IMR-90 (cell line): ENCODE results near the gene SERPING1. TPM values are rescaled to one million over a fixed set of nuclear protein-coding genes. Genes with fewer than 3 reads are reported as not detected.

Experiments used
- ATAC-seq: fragments of 200-7000 bp; cut with Tn5 transposase; 2 replicates; pipeline ENCODE4 v1.9.1; 2020; ENCODE audit warnings: low read depth, mild to moderate bottlenecking, moderate library complexity
- BruUV-seq: library from RNA; stranded (reverse); fragments of 400-500 nt; replicated peaks from 2 replicates; lab custom pipeline; 2021; lab: Mats Ljungman, UMichigan
- CTCF ChIA-PET: fragments of 300-600 bp; formaldehyde crosslinking; extraction: SDS; loops from one replicate; lab custom pipeline; 2021; ENCODE audit warnings: antibody characterized with exemption; lab: Yijun Ruan, JAX
- POLR2A ChIA-PET: fragments of 300-600 bp; sonication (Branson Sonifier 250); formaldehyde crosslinking; loops from one replicate; lab custom pipeline; 2022; ENCODE audit warnings: antibody characterized with exemption; ENCODE audit not compliant: unreplicated experiment; lab: Charles Lee
- DNase-seq: peaks from one replicate; pipeline ENCODE4 v3.0.0; 2013
- H2AFZ ChIP-seq: replicated peaks from 2 replicates; pipeline ENCODE3; 2013; ENCODE audit warnings: low read length, mild to moderate bottlenecking; ENCODE audit not compliant: poor library complexity
- H2AK5ac ChIP-seq: 2 replicates; pipeline ENCODE4 v1.6.1; 2013; ENCODE audit warnings: low read depth, low read length, inconsistent platforms
- H2AK9ac ChIP-seq: replicated peaks from 2 replicates; pipeline ENCODE3; 2013; ENCODE audit warnings: mild to moderate bottlenecking, low read depth, low read length, moderate library complexity; ENCODE audit not compliant: poor library complexity
- H2BK120ac ChIP-seq: 2 replicates; pipeline ENCODE4 v1.6.1; 2013; ENCODE audit warnings: low read depth, low read length, inconsistent platforms
- H2BK15ac ChIP-seq: 3 replicates; pipeline ENCODE4 v1.6.1; 2013; ENCODE audit warnings: low read depth, low read length, inconsistent platforms
- H2BK20ac ChIP-seq: 2 replicates; pipeline ENCODE4 v1.6.1; 2013; ENCODE audit warnings: low read depth, mild to moderate bottlenecking, inconsistent platforms, low read length, moderate library complexity
- H2BK5ac ChIP-seq: 2 replicates; pipeline ENCODE4 v1.6.1; 2013; ENCODE audit warnings: mild to moderate bottlenecking, low read depth, low read length, inconsistent platforms; ENCODE audit not compliant: poor library complexity, severe bottlenecking
- H3K14ac ChIP-seq: replicated peaks from 2 replicates; pipeline ENCODE4 v1.6.1; 2013; ENCODE audit warnings: low read depth, low read length, inconsistent platforms
- H3K18ac ChIP-seq: 2 replicates; pipeline ENCODE4 v1.6.1; 2013; ENCODE audit warnings: low read depth, low read length, control low read depth
- H3K23ac ChIP-seq: 2 replicates; pipeline ENCODE4 v1.6.1; 2013; ENCODE audit warnings: low read depth, low read length, inconsistent platforms
- H3K27ac ChIP-seq: 2 replicates; pipeline ENCODE4 v1.5.1; 2013; ENCODE audit warnings: mild to moderate bottlenecking, control low read depth, low read length; ENCODE audit not compliant: insufficient read depth
- H3K27me3 ChIP-seq: 2 replicates; pipeline ENCODE4 v1.6.1; 2013; ENCODE audit warnings: low read length; ENCODE audit not compliant: control insufficient read depth, insufficient read depth
- H3K36me3 ChIP-seq: 2 replicates; pipeline ENCODE4 v1.6.1; 2013; ENCODE audit warnings: low read length, mixed read lengths; ENCODE audit not compliant: control insufficient read depth, insufficient read depth
- H3K4ac ChIP-seq: 2 replicates; pipeline ENCODE4 v1.6.1; 2013; ENCODE audit warnings: low read depth, low read length, inconsistent platforms
- H3K4me1 ChIP-seq: 2 replicates; pipeline ENCODE4 v1.6.1; 2013; ENCODE audit warnings: low read length, mixed read lengths; ENCODE audit not compliant: control insufficient read depth, insufficient read depth
- H3K4me2 ChIP-seq: 2 replicates; pipeline ENCODE4 v1.6.1; 2013; ENCODE audit warnings: low read depth, mild to moderate bottlenecking, control low read depth, low read length, moderate library complexity
- H3K4me3 ChIP-seq: 2 replicates; pipeline ENCODE4 v1.5.1; 2013; ENCODE audit warnings: low read depth, mild to moderate bottlenecking, control low read depth, low read length, moderate library complexity; ENCODE audit not compliant: insufficient read depth
- H3K56ac ChIP-seq: 2 replicates; pipeline ENCODE4 v1.6.1; 2013; ENCODE audit warnings: low read length, inconsistent platforms; ENCODE audit not compliant: insufficient read depth; ENCODE audit errors: extremely low read depth
- H3K79me1 ChIP-seq, 2 experiments: 2 replicates each; pipeline ENCODE4 v1.6.1; 2013; ENCODE audit warnings: low read length in 2 of 2, inconsistent platforms in 1 of 2, low read depth in 1 of 2
- H3K9ac ChIP-seq: 2 replicates; pipeline ENCODE4 v1.6.1; 2013; ENCODE audit warnings: low read depth, low read length, control low read depth
- H3K9me1 ChIP-seq: 2 replicates; pipeline ENCODE4 v1.6.1; 2013; ENCODE audit warnings: low read length, inconsistent platforms; ENCODE audit not compliant: insufficient read depth
- H3K9me3 ChIP-seq: 2 replicates; pipeline ENCODE4 v1.6.1; 2013; ENCODE audit warnings: low read length; ENCODE audit not compliant: control insufficient read depth, insufficient read depth
- H4K20me1 ChIP-seq: 2 replicates; pipeline ENCODE4 v1.6.1; 2013; ENCODE audit warnings: low read length, inconsistent platforms; ENCODE audit not compliant: insufficient read depth
- H4K5ac ChIP-seq: 2 replicates; pipeline ENCODE4 v1.6.1; 2013; ENCODE audit warnings: mild to moderate bottlenecking, low read depth, low read length, control low read depth
- H4K8ac ChIP-seq, 2 experiments: 2 replicates each; pipeline ENCODE4 v1.6.1; 2013; ENCODE audit warnings: low read depth in 2 of 2, low read length in 2 of 2, control low read depth in 1 of 2, inconsistent platforms in 1 of 2
- H4K91ac ChIP-seq: 2 replicates; pipeline ENCODE4 v1.6.1; 2013; ENCODE audit warnings: low read depth, low read length, inconsistent platforms; ENCODE audit not compliant: insufficient read depth
- RAD21 ChIP-seq: IDR thresholded peaks from 2 replicates; pipeline ENCODE4 v1.6.1; 2012; ENCODE audit warnings: low read length, improper control_type of control experiment
- RFX5 ChIP-seq: IDR thresholded peaks from 2 replicates; pipeline ENCODE4 v1.8.0; 2012; ENCODE audit warnings: low read depth, mild to moderate bottlenecking, low read length, moderate library complexity
- SMC3 ChIP-seq: fragments of 150-350 bp; IDR thresholded peaks from 2 replicates; pipeline ENCODE4 v1.6.1; 2016; ENCODE audit warnings: low read depth, mild to moderate bottlenecking, antibody characterized with exemption, low read length, moderate library complexity
- WGBS, 2 experiments: methylation state at CpG; one replicate each; pipeline versions ENCODE4 v1.1.5 to v1.1.7; 2013; ENCODE audit warnings: missing lambda C conversion rate in 2 of 2; ENCODE audit not compliant: insufficient read length in 1 of 2; ENCODE audit errors: extremely low coverage in 2 of 2; 5-methylcytosine and 5-hydroxymethylcytosine counted together
- dilution Hi-C: fragments of 300-500 bp; cut with HindIII; formaldehyde crosslinking; loops from one replicate; pipeline ENCODE4 v1.14.3; 2018; ENCODE audit warnings: low sequenced_read_pairs; ENCODE audit not compliant: unreplicated experiment
- in situ Hi-C: fragments of 300-500 bp; cut with MboI; formaldehyde crosslinking; loops from 3 replicates; pipeline ENCODE4 v1.14.3; 2019; ENCODE audit warnings: low sequenced_read_pairs, inconsistent platforms, mixed read lengths
- intact Hi-C: fragments of 100-400 bp; cut with micrococcal nuclease; formaldehyde crosslinking; loops from 2 replicates; pipeline ENCODE4 v1.10.0; 2022
- polyA plus RNA-seq, 3 experiments: library from polyadenylated mRNA; depleted of rRNA; stranded (reverse); fragments of >200 nt; gene quantifications; 2 replicates each; pipeline ENCODE4 v1.2.3, GENCODE V29; 2012; ENCODE audit warnings: low replicate concordance in 1 of 3
- total RNA-seq: library from RNA; depleted of rRNA; stranded (reverse); fragments of >200 nt; gene quantifications from 2 replicates; pipeline ENCODE4 v1.2.3, GENCODE V29; 2012

SERPING1 gene
- total and polyA plus RNA-seq, 2 of the 4 experiments (the other 2 are of a cell fraction): 2.0 to 30.7 TPM

- no peak for TF ChIP-seq SMC3
- TF ChIP-seq RFX5: no peak
- TF ChIP-seq RAD21: no peak
- no peak overlapping the region for H3K18ac ChIP-seq
- DNase-seq (no peak), ATAC-seq (no peak)
- no TSS peak for BruUV-seq
- H2BK15ac ChIP-seq: no peak overlapping the region
- ChIA-PET CTCF (no interaction called here), POLR2A (no interaction called here)
- H3K27me3 ChIP-seq: no peaks in the 10 kb centered on the region
- in situ Hi-C loops: no loop called here
- H3K9me3 ChIP-seq: no peaks in the 10 kb centered on the region
- no peaks in the 10 kb centered on the region for H3K9me1 ChIP-seq
- H3K27ac ChIP-seq: no peak overlapping the region
- H2BK5ac ChIP-seq: no peak overlapping the region
- no peak overlapping the region for H3K9ac ChIP-seq
- no peak overlapping the region for H4K91ac ChIP-seq
- no peak overlapping the region for H3K4me2 ChIP-seq
- no peaks in the 10 kb centered on the region for H3K4me1 ChIP-seq
- WGBS, 2 experiments: no CpG with 5 or more reads among the region's 8 CpGs
- no peak overlapping the region for H3K23ac ChIP-seq
- no peak overlapping the region for H4K8ac ChIP-seq
- H4K5ac ChIP-seq: no peak overlapping the region
- peaks cover 47% of the 10 kb centered on the region for H3K36me3 ChIP-seq
- no peak overlapping the region for H3K14ac ChIP-seq
- H4K20me1 ChIP-seq: no peaks in the 10 kb centered on the region
- H2BK20ac ChIP-seq: no peak overlapping the region
- intact Hi-C loops: no loop called here
- H2AK5ac ChIP-seq: no peak overlapping the region
- dilution Hi-C loops: no loop called here
- no peak overlapping the region for H2AFZ ChIP-seq
- H3K4me3 ChIP-seq: no peak overlapping the region
- no peaks in the 10 kb centered on the region for H3K79me1 ChIP-seq
- H2BK120ac ChIP-seq: no peak overlapping the region
- H3K56ac ChIP-seq: no peak overlapping the region
- H3K4ac ChIP-seq: no peak overlapping the region
- H2AK9ac ChIP-seq: no peak overlapping the region
Measured at GRCh38 chr11:57549983-57550382, 47.5 kb upstream of the SERPING1 start.
